Adrenal gland (tissue), 5 donors: Measurements from ENCODE around the gene MXRA8.

Experiments used
- CTCF ChIP-seq, 6 experiments: fragments of 450-650 bp in 4 of 6; fragments of 200-600 bp in 2 of 6; sonication (generic) in 1 of 6; IDR thresholded peaks; 1 replicate in 5 of 6; 2 replicates in 1 of 6; pipeline versions ENCODE4 v1.5.1 to v1.8.0; 2016 to 2021; ENCODE audit warnings: antibody characterized with exemption in 6 of 6, mild to moderate bottlenecking in 2 of 6, moderate library complexity in 1 of 6
- POLR2A ChIP-seq, 2 donors: fragments of 450-650 bp; IDR thresholded peaks; one replicate each; pipeline ENCODE4 v1.6.1; 2017; ENCODE audit warnings: antibody characterized with exemption in 2 of 2, mild to moderate bottlenecking in 2 of 2, moderate library complexity in 1 of 2
- donor health status: DM: no; HTN: no; CAD: no.

GRCh38 chr1:1407636-1408318 lies 49.4 kb upstream of the MXRA8 start:
- TF ChIP-seq CTCF (IDR thresholded peaks at IDR 0.05) (peak in 2 of 6 experiments; percentile 21 to 38), POLR2A (IDR thresholded peaks at IDR 0.05) (no peak)
